Colonic mucosa (tissue), 4 donors: ENCODE data around the gene DDAH1. TPM values are rescaled to one million over a fixed set of nuclear protein-coding genes. Genes with fewer than 3 reads are reported as not detected.

Source experiments
- DNase-seq: peaks from one replicate; pipeline ENCODE4 v3.0.0-alpha.2; 2020
- H3K27ac ChIP-seq: fragments of 200-600 bp; one replicate; pipeline ENCODE4 v1.8.0; 2021
- H3K27me3 ChIP-seq: fragments of 200-600 bp; one replicate; pipeline ENCODE4 v1.8.0; 2021
- H3K36me3 ChIP-seq: fragments of 200-600 bp; one replicate; pipeline ENCODE4 v1.8.0; 2021
- H3K4me1 ChIP-seq: fragments of 200-600 bp; one replicate; pipeline ENCODE4 v1.8.0; 2021; ENCODE audit warnings: mild to moderate bottlenecking
- H3K4me3 ChIP-seq: fragments of 200-600 bp; one replicate; pipeline ENCODE4 v1.8.0; 2021
- H3K9ac ChIP-seq, 2 donors: one replicate each; pipeline ENCODE4 v1.7.0; 2013; ENCODE audit warnings: control low read depth in 2 of 2, low read depth in 2 of 2, low read length in 2 of 2
- H3K9me3 ChIP-seq: fragments of 200-600 bp; one replicate; pipeline ENCODE4 v1.8.0; 2021
- intact Hi-C: fragments of 100-400 bp; cut with DNase I; formaldehyde crosslinking; loops from one replicate; pipeline ENCODE4 v1.14.1; 2022
- total RNA-seq, 2 donors: library from RNA; stranded (reverse); fragmentation: NEBNext Ultra II Directional in 1 of 2; extraction: Animal tissue kit (Norgen Biotek cat#: 25700) in 1 of 2; gene quantifications; one replicate each; pipeline ENCODE4 v1.2.1, GENCODE V29; 2021
- TF ChIP-seq, protein P1 (sequence below): fragments of 200-600 bp; IDR thresholded peaks from one replicate; pipeline ENCODE4 v1.8.0; 2022; ENCODE audit warnings: antibody characterized with exemption, mild to moderate bottlenecking
- donor health status: healthy.
- donor health status: DM: no; HTN: no; CAD: no.
- donor health status: DM: no; HTN: no; CAD: no.

DDAH1 gene
- total RNA-seq, 2 donors from 2014 or later: 130 to 144 TPM

DNA sequence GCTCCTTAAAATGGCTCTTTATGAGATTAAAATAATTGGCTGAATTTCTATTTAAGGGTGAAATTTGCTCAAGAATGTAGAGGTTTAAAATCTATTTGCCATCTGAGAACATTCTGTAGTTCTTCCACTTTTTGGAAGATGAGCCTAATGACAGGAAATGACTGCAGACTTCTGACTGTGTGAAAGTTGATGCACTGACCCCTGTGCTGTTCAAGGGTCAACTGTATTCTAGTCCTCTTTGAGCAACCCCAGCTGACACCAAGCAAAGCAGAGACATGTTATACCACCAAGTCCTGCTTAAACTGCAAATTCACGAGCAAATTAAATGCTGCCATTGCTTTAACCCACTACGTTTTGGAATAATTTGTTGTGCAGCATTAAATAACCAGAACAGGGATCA is 26.6 kb downstream of the DDAH1 start:
- H3K36me3 ChIP-seq: no peaks in the 10 kb centered on the region
- TF ChIP-seq, protein P1, sequence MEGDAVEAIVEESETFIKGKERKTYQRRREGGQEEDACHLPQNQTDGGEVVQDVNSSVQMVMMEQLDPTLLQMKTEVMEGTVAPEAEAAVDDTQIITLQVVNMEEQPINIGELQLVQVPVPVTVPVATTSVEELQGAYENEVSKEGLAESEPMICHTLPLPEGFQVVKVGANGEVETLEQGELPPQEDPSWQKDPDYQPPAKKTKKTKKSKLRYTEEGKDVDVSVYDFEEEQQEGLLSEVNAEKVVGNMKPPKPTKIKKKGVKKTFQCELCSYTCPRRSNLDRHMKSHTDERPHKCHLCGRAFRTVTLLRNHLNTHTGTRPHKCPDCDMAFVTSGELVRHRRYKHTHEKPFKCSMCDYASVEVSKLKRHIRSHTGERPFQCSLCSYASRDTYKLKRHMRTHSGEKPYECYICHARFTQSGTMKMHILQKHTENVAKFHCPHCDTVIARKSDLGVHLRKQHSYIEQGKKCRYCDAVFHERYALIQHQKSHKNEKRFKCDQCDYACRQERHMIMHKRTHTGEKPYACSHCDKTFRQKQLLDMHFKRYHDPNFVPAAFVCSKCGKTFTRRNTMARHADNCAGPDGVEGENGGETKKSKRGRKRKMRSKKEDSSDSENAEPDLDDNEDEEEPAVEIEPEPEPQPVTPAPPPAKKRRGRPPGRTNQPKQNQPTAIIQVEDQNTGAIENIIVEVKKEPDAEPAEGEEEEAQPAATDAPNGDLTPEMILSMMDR: no peak
- DNase-seq: no peak

GRCh38 chr1:85437139-85437538 is 27.8 kb downstream of the DDAH1 start:
- Histone ChIP-seq H3K36me3 (no peaks in the 10 kb centered on the region), H3K4me1 (no peaks in the 10 kb centered on the region), H3K9ac (no peak overlapping the region), H3K27ac (no peak overlapping the region), H3K27me3 (no peaks in the 10 kb centered on the region), H3K9me3 (no peaks in the 10 kb centered on the region), H3K4me3 (no peak overlapping the region)
- DNase-seq: no peak
- TF ChIP-seq, protein P1: no peak
- intact Hi-C loops: no loop called here

More for the DNA sequence above, 26.6 kb downstream of the DDAH1 start:
- intact Hi-C loops: no loop called here
- Histone ChIP-seq H3K27ac (no peak overlapping the region), H3K27me3 (no peaks in the 10 kb centered on the region), H3K9ac (no peak overlapping the region), H3K4me1 (no peaks in the 10 kb centered on the region), H3K9me3 (no peaks in the 10 kb centered on the region), H3K4me3 (no peak overlapping the region)

GRCh38 chr1:85433096-85433495 is 31.9 kb downstream of the DDAH1 start:
- TF ChIP-seq, protein P1: no peak
- Histone ChIP-seq H3K36me3 (no peaks in the 10 kb centered on the region), H3K4me3 (no peak overlapping the region), H3K4me1 (no peaks in the 10 kb centered on the region), H3K9ac (no peak overlapping the region), H3K9me3 (no peaks in the 10 kb centered on the region), H3K27ac (no peak overlapping the region), H3K27me3 (no peaks in the 10 kb centered on the region)
- intact Hi-C loops: no loop called here
- DNase-seq: no peak

GRCh38 chr1:85428471-85429089 is 36.4 kb downstream of the DDAH1 start:
- Histone ChIP-seq H3K36me3 (no peaks in the 10 kb centered on the region), H3K9ac (no peak overlapping the region), H3K4me1 (no peaks in the 10 kb centered on the region), H3K27me3 (no peaks in the 10 kb centered on the region), H3K4me3 (no peak overlapping the region), H3K9me3 (no peaks in the 10 kb centered on the region), H3K27ac (no peak overlapping the region)
- no peak for DNase-seq
- intact Hi-C loops: no loop called here
- TF ChIP-seq, protein P1: no peak

GRCh38 chr1:85427849-85428248 is 37.1 kb downstream of the DDAH1 start:
- H3K4me3 ChIP-seq: no peak overlapping the region
- no peaks in the 10 kb centered on the region for H3K36me3 ChIP-seq
- DNase-seq: no peak
- H3K27me3 ChIP-seq: no peaks in the 10 kb centered on the region
- no peaks in the 10 kb centered on the region for H3K4me1 ChIP-seq
- intact Hi-C loops: no loop called here
- TF ChIP-seq, protein P1: no peak
- no peaks in the 10 kb centered on the region for H3K9me3 ChIP-seq
- no peak overlapping the region for H3K27ac ChIP-seq
- no peak overlapping the region for H3K9ac ChIP-seq
